GM18868 (cell line): ENCODE data around the gene SCYGR6.

Experiments used
- ATAC-seq: cut with Tn5 transposase; IDR thresholded peaks from one replicate; pipeline ENCODE4 v1.9.1; 2021; ENCODE audit warnings: mild to moderate bottlenecking, moderate library complexity; ENCODE audit not compliant: unreplicated experiment

Gene SCYGR6

DNA sequence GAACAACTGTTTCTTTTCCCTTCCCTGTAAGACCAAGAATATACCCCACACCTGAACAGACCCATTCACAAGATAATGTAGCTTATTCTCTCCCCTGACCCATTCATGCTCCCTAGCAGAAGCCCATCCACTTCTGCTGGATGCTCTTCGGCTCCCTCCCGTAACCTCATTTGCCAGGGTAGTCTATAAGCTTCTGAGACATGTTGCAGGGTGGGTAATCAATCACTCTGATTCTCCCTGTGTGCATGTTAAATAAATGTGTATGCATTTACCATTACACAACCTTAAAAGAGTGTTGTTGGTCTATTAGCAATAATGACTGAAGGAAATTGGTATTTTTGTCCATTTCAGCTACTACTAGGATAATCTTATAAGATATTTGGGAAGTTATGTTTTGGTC is 8.1 kb downstream of the SCYGR6 start:
- no peak for ATAC-seq

DNA sequence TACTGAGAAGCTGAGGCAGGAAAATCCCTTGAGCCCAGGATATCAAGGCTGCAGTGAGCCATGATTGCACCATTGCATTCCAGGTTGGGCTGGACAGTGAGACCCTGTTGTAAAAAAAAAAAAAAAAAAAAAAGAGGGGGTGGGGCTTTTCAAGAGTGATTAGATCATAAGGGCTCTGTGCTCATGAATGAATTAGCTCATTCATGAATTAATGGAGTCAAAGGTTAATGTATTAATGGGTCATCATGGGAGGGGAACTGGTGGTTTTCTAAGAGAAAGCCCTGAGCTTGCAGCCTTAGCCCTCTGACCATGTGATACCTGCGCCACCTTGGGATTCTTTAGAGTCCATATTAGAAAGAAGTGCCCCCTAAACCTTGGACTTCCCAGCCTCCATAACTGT is 11.3 kb downstream of the SCYGR6 start:
- ATAC-seq = no peak

DNA sequence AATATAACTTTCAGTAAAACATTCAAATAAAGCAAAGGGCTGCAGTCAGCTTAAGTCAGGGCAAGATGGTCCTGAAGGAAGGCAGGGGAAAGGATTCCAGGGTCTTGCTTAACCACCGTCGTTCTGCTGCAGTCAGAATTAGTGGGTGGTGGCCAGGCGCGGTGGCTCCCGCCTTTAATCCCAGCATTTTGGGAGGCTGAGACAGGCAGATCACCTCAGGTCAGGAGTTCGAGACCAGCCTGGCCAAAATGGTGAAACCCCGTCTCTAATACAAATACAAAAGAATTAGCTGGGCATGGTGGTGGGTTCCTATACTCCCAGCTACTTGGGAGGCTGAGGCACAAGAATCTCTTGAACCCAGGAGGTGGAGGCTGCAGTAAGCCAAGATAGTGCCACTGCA is 13.6 kb downstream of the SCYGR6 start:
- ATAC-seq = no peak

DNA sequence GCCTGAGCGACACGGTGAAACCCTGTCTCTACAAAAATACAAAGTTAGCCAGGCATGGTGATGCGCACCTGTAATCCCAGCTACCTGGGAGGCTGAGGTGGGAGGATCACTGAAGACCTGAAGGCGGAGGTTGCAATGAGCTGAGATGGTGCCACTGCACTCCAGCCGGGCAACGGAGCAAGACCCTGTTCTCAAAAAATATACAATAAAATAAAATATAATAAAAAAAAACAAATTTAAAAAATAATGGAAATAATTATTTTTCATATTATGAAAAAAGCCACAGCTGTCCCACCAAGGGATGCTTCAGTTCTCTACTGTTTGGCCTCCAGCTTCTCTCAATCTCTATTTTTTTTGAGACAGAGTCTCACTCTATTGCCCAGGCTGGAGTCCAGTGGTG is 17.2 kb downstream of the SCYGR6 start:
- no peak for ATAC-seq

DNA sequence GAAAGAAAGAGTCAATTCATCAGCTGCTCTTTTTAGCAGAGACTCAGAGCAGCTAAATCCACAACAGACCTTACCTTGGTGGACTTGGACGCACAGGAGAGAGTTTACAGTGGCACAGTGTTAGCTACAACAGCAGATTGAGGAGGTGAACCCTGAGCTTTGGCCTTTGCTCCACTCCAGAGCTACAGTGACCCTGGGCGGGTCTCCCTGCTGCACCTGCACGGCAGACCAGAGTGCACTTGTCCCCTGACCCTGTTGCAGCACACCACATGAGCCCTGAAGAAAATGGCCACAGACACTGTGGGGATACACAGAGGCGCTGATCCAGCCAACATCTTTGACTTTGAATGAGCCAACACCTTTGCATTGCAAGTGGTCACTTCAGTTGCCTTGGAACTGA is 17.7 kb downstream of the SCYGR6 start:
- no peak for ATAC-seq

DNA sequence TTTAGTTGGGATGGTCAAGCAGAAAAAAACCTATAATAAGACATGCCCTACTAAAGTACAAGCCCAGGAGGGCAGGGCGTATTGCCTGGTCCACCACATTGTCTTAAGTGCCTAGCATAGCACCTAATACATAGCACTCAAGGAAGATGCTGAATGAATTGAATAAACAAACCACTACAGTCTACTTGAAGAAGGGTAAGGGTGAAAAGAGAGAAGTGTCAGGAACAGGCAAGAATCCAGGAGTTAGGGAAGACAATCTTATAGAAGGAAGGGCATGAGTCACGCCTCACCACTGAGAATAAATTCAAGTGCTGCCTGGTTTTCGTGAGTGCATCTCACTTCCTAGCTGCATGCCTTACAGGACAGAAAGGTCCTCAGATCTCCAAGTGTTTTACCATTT is 20.6 kb downstream of the SCYGR6 start:
- ATAC-seq = no peak

DNA sequence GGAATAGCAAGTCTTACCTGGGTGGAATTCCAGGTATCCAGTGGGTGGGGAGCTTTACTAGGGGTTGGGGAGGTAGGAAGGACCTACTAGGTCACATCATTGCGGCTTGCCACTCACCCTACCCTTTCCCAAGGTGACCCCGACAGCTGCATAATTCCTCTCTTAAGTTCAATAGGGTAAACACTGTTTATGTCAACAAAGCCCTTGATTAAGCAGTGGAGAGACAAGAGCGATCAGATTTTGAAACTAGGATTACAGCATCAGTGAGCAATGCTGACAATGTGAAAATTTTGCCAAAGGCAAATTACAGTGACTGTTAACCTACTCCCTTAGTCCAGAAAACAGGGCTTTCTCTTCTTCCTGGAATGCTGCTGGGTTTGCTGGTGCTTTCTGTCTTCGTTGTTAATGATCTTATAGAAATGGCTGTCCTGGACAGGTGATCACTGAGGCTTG is 21.3 kb downstream of the SCYGR6 start:
- no peak for ATAC-seq

DNA sequence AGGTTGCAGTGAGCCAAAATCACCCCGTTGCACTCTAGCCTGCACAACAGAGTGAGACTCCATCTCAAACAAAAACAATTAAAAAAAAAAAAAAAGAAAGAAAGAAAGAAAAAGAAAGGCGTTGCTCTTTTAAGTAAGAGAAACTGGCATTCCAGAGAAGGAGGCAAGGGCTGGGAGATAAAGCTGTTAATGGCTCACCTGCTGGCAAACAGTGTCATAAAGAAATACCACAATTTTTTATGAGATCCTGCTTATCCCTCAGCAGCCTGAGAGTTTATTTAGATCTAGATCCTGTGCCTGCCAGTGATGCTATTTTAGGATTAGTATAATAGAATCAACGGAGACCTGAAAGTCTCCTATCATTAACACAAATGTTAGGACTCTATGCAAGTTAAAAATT is 23.0 kb downstream of the SCYGR6 start:
- no peak for ATAC-seq

DNA sequence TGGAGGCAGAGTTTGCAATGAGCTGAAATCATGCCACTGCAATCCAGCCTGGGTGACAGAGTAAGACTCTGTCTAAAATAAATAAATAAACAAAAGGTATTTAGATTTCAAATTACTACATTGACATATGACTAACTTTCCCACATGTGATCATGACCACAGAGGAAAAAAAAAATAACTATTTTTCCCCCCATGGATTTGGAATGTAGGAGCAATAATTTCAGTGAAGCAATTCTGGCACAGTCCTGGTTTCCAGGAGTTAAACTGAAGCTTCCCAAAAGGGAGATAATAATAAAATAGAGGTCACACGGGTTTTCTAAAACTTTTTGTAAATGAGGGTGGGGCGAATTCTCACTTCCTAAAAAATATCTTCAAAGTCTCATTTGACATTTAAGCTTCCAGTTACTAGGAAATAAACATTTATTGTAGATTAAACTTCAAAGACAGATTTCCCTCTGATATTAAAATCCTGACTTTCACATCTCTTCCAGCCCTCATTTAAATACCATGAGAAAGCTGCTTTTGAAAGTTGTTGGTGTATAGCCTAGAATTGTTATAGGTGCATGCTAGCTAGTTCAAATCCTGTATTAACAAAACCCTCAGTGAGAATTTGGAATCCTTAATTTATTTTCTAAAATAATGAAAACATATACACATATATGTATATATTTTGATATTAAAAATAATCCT is 27.4 kb downstream of the SCYGR6 start:
- no peak for ATAC-seq

DNA sequence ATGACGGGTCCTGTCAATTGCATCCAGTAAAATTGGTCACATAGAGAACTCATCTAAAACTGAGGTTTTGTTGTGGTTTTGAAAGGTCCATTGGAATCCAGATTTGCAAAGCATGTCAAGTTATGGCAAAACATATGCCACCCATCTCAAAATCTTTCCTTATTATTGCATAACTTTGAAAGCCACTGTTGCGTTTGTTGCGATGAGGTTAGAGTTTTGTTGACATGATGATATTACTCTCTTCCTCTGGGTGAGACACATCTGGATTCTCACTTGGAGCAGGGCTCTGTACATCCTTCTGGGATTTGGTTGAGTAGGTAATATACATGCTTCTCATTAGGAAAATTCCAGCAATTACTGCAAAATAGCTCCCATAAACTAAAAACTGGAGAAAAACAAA is 37.4 kb downstream of the SCYGR6 start:
- no peak for ATAC-seq

DNA sequence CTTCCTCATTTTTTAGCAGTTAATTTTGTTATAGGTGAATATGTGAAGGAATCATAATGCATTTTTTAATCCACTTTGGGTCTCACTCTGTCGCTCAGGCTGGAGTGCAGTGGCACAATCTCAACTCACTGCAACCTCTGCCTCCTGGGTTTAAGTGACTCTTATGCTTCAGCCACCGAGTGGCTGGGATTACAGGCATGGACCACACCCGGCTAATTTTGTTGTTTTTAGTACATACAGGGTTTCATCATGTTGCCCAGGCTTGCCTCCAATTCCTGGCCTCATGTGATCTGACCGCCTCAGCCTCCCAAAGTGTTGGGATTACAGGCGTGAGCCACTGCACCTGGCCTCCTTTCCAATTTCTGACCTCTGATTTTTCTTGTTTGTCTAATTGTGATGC is 40.3 kb downstream of the SCYGR6 start:
- no peak for ATAC-seq

DNA sequence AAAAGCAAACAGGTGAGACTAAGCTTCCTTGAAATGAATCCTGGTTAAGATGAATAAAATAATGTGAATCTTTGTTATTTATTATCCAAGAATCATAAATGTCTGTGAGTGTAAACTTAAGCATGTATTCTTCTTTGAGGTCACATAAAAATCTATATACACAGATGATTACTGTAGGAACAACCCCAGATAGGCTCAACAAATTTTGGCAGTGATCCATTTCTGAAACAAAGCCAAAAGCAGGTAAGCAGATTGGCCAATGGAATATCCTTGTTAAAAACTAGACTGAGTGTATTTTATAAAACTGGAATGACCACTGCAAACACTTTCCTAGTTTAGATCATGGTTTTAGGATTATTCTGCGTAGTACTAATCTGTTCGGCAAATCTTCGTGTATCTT is 46.6 kb downstream of the SCYGR6 start:
- ATAC-seq = no peak

DNA sequence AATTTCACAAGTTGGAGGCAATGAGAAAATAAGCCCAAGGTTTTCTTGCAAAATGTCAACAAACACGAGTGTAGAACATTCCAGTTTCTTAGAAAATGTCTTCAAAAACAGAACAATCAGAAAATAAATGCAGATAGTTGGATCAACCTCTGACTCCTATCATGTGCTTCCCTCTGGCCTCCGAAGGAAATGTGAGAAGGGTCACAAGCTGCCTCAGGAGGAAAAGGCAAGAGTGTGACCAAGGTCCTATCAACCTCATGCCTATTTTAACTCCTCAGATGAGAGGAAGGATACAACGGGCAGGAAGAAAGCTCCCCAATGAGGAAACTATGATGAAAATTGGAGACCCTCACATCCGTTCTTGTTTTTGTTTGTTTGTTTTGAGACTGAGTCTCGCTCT is 50.1 kb downstream of the SCYGR6 start:
- ATAC-seq = no peak
